ENCODE data around the gene SLC25A42. TPM values are rescaled to one million over a fixed set of nuclear protein-coding genes. Genes with fewer than 3 reads are reported as not detected.
"Not testable (repeated sequence)": the region's sequence is repeated elsewhere in the genome, so short reads cannot be mapped to it uniquely, and the experiment has no call there.

SLC25A42 gene
- total and polyA plus RNA-seq, 2 donors from 2014 or later, result 9.7 to 70.7 TPM

GRCh38 chr19:19098084-19098702 is 34.4 kb downstream of the SLC25A42 start:
- H3K9ac ChIP-seq (ENCODE audit: low read length in 3 of 3), result no peak overlapping the region
- DNase-seq (no peak), FAIRE-seq (no peak)
- no peaks in the 10 kb centered on the region for H3K27me3 ChIP-seq (ENCODE audit: control insufficient read depth, insufficient read depth, low read length)
- H3K27ac ChIP-seq (ENCODE audit: low read depth in 2 of 2, low read length in 2 of 2), result peak overlapping the region; percentile 77 to 95
- H3K4me3 ChIP-seq (ENCODE audit: low read length in 3 of 3), result no peak overlapping the region
- peaks cover 0 to 10% (median 9%) of the 10 kb centered on the region in 3 donors for H3K4me1 ChIP-seq (ENCODE audit: control insufficient read depth in 2 of 3, insufficient read depth in 2 of 3, low read depth in 1 of 3, low read length in 3 of 3)
- H3K9me3 ChIP-seq (ENCODE audit: control insufficient read depth in 2 of 3, insufficient read depth in 1 of 3, low read length in 3 of 3), result no peaks in the 10 kb centered on the region
- intact Hi-C loops (cut with DNase I), result no loop called here
- no peak for TF ChIP-seq CTCF (IDR thresholded peaks at IDR 0.05; ENCODE audit: borderline replicate concordance, extremely low read depth, insufficient read depth)
- H3K36me3 ChIP-seq (ENCODE audit: control insufficient read depth in 2 of 3, insufficient read depth in 3 of 3, low read length in 3 of 3), result peaks cover 0 to 4% (median 0%) of the 10 kb centered on the region in 3 donors

- DNase-seq (no peak), FAIRE-seq (no peak)
- no peak overlapping the region for H3K4me3 ChIP-seq (ENCODE audit: low read length in 3 of 3)
- peaks cover 0 to 4% (median 0%) of the 10 kb centered on the region in 3 donors for H3K36me3 ChIP-seq (ENCODE audit: control insufficient read depth in 2 of 3, insufficient read depth in 3 of 3, low read length in 3 of 3)
- H3K9me3 ChIP-seq (ENCODE audit: control insufficient read depth in 2 of 3, insufficient read depth in 1 of 3, low read length in 3 of 3), result no peaks in the 10 kb centered on the region
- peaks cover 0 to 10% (median 9%) of the 10 kb centered on the region in 3 donors for H3K4me1 ChIP-seq (ENCODE audit: control insufficient read depth in 2 of 3, insufficient read depth in 2 of 3, low read depth in 1 of 3, low read length in 3 of 3)
- H3K9ac ChIP-seq (ENCODE audit: low read length in 3 of 3), result no peak overlapping the region
- peak overlapping the region; percentile 77 to 95 for H3K27ac ChIP-seq (ENCODE audit: low read depth in 2 of 2, low read length in 2 of 2)
- intact Hi-C loops (cut with DNase I), result no loop called here
- H3K27me3 ChIP-seq (ENCODE audit: control insufficient read depth, insufficient read depth, low read length), result no peaks in the 10 kb centered on the region
- no peak for TF ChIP-seq CTCF (IDR thresholded peaks at IDR 0.05; ENCODE audit: borderline replicate concordance, extremely low read depth, insufficient read depth)
Observed at GRCh38 chr19:19098703-19099632, 35.2 kb downstream of the SLC25A42 start.

GRCh38 chr19:19101540-19101939 is 37.7 kb downstream of the SLC25A42 start:
- FAIRE-seq (no peak), DNase-seq (no peak)
- Histone ChIP-seq H3K9ac (ENCODE audit: low read length in 3 of 3) (no peak overlapping the region), H3K27me3 (ENCODE audit: control insufficient read depth, insufficient read depth, low read length) (no peaks in the 10 kb centered on the region), H3K9me3 (ENCODE audit: control insufficient read depth in 2 of 3, insufficient read depth in 1 of 3, low read length in 3 of 3) (no peaks in the 10 kb centered on the region), H3K4me1 (ENCODE audit: control insufficient read depth in 2 of 3, insufficient read depth in 2 of 3, low read depth in 1 of 3, low read length in 3 of 3) (peaks cover 0 to 10% (median 8%) of the 10 kb centered on the region in 3 donors), H3K4me3 (ENCODE audit: low read length in 3 of 3) (no peak overlapping the region), H3K36me3 (ENCODE audit: control insufficient read depth in 2 of 3, insufficient read depth in 3 of 3, low read length in 3 of 3) (peaks cover 0 to 4% (median 0%) of the 10 kb centered on the region in 3 donors), H3K27ac (ENCODE audit: low read depth in 2 of 2, low read length in 2 of 2) (peak overlapping the region; percentile 87 to 92)
- intact Hi-C loops (cut with DNase I), result no loop called here
- no peak for TF ChIP-seq CTCF (IDR thresholded peaks at IDR 0.05; ENCODE audit: borderline replicate concordance, extremely low read depth, insufficient read depth)

DNA sequence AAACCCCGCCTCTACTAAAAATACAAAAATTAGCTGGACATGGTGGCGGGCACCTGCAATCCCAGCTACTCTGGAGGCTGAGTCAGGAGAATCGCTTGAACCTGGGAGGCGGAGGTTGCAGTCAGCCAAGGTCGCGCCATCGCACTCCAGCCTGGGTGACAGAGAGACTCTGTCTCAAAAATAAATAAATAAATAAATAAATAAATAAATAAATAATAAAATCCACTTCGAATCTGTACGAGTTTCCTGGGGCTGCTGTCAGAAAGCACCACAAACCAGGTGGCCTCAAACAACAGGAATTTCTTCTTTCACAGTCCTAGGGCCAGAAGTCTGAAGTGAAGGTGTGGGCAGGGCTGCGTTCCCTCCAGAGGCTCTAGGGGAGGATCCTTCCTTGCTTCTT is 38.8 kb downstream of the SLC25A42 start:
- H3K4me3 ChIP-seq (ENCODE audit: low read length in 3 of 3); H3K9me3 ChIP-seq (ENCODE audit: control insufficient read depth in 2 of 3, insufficient read depth in 1 of 3, low read length in 3 of 3); H3K36me3 ChIP-seq (ENCODE audit: control insufficient read depth in 2 of 3, insufficient read depth in 3 of 3, low read length in 3 of 3); FAIRE-seq; DNase-seq; H3K27me3 ChIP-seq (ENCODE audit: control insufficient read depth, insufficient read depth, low read length); H3K9ac ChIP-seq (ENCODE audit: low read length in 3 of 3); intact Hi-C loops (cut with DNase I): not testable (repeated sequence)
- Histone ChIP-seq H3K4me1 (ENCODE audit: control insufficient read depth in 2 of 3, insufficient read depth in 2 of 3, low read depth in 1 of 3, low read length in 3 of 3) (peaks cover 0 to 10% (median 6%) of the 10 kb centered on the region in 3 donors), H3K27ac (ENCODE audit: low read depth in 2 of 2, low read length in 2 of 2) (peak overlapping the region; percentile 43 to 63)
